Epidermal melanocyte (primary cell): ENCODE measurements around the gene KCMF1.

Experiments used
- DNase-seq: peaks from one replicate; pipeline ENCODE4 v3.0.0; 2011; ENCODE audit warnings: low spot score; ENCODE audit not compliant: insufficient read length

KCMF1 gene

DNA sequence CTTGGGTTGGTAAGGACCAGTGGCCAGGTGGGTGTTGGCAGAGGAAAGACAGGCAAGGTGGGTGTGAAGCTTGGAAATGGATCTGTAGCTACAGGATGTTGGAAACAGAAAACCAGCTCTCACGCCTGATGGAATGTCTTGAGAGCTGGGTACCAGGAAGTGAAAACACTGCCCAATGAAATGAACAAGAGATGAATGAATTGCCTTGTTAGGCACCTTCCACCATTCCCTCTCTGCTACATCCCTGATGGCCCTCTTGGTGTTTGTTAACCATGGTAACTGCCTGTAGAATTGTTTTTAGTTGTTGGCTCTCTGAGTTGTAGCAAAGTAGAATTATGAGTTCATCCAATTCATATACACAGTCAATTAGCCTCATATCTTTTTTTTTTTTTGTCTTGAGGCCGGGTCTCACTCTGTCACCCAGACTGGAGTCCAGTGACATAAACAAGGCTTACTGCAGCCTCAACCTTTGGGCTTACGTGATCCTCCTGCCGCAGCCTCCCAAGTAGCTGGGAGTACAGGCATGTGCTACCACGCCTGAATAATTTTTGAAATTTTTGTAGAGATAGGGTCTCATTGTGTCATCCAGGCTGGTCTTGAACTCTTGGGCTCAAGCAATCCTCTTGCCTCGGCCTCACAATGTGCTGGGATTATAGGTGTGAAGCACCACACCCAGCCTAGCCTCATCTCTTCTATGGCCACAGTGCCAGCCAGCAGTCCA lies 9.5 kb downstream of the KCMF1 start:
- DNase-seq, result no peak

DNA sequence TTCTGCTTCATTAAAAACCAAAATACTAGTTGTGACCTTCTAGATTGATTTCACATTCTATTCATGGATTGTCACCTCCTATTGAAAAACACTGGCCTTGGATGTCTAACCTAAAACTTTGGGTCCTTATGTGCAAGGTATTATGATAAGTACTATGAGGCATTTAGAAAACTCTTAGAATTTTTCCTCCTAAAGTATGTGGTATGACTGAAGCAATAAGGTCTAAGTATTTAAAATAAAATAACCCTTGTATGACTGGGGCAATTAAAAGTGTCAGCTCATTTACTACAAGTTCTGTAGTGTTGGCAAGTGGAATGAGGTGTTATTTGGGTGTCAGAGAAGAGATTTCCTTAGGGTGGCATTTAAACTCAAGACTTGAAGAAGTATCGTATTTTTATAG lies 15.1 kb downstream of the KCMF1 start:
- no peak for DNase-seq

DNA sequence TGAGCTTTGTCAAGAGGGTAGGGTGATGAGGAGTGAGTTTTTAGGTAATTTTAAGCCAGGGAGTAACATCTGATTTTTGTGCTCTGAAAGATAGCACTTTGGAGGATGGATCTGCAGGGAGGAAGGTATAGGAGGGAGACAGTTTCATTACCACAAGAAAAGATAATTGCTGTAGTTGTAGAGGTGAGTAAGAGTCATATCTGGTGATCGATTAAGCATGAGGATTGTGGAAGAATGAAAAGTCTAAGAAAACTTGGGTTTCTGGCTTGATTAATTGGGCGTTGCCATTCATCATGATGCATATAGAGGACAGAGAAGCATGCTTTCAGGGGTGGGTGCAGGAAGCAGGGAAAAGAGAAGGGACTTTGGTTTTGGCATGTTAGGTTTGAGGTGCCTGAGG lies 18.5 kb downstream of the KCMF1 start:
- DNase-seq, result no peak

DNA sequence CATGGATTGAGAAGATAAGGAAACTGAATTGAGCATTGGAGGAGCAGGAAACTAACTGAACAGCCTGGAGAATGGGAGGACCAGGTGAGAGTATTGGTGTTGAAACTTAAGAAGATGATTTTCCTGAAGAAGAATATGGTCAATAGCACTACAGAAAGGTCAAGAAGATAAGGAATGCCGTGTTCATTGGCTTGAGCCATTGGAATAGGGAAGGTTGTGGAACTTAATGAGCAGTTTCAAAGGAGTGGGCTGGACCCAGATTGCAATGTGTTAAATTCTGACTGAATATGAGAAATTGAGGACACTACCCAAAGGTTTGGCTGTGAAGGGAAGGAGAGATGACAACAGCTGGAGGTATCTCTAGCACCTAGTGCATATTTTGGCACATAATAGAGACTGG lies 19.0 kb downstream of the KCMF1 start:
- no peak for DNase-seq

DNA sequence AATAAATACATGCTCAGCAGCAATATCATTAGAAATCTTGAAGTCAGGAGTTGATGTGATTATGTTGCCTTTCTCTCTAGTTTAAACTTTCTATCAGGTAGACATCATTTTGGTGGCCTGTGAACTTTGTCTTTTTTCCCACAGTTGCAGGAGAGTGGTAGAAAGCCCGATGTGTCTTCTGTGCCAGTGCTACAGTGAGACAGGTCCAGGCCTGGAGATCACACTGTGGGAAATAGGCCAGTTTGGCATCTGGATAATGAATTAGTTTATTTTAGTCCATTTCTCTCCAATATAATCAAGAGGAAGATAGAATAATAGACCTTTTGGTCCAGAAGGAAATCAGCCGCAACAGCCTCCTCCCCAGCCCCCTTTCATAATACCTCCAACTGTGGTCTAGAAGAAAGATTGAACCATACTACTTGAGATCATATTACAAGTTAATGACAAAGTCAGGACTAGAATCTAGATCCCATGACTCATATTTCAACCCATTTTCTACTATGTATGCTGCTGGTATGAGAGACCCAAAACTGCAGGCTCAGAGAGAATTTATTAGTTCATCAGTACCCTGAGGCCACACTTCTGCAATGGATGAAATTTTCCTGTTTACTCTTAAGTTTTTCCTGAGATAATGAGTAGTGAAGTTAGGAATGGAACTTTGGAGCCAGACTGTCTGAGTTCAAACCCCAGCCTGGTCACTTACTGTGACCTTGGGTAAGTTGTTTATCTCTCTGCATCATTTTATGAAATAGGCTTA lies 20.6 kb downstream of the KCMF1 start:
- peak; percentile 45 for DNase-seq

DNA sequence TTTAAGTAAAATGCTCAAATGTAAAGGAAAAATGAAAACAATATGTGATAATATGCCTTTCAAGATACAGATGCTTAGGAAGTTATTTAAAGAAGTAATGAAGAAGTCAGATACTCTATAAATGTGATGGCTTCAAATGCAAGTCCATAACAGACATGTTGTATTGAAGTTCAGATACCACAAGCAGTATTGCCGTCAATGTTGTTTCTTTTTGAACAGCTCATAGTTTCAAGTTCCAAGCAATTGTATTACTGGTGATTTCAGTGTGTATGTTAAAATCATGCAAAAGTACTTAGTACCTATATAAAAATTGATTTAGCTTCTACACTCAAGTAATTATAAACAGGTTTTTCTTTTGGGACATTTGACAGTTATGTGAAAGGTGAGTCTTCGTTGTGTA lies 24.9 kb downstream of the KCMF1 start:
- no peak for DNase-seq

DNA sequence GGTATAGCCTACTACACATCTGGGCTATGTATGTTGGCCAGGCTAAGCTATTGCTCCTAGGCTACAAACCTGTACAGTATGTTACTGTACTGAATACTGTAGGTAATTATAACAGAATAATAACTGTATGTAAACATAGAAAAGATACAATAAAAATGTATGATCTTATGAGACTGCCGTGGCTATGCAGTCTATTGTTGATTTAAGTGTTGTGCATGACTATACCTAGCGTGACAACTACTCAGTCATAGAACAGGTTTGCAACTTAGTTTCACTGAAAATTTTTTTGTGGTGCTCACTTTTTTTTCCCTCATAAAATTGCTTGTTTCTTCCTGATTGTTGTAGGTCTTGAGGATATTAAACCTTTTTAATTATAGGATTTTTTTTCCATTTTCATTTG lies 25.9 kb downstream of the KCMF1 start:
- DNase-seq, result no peak

DNA sequence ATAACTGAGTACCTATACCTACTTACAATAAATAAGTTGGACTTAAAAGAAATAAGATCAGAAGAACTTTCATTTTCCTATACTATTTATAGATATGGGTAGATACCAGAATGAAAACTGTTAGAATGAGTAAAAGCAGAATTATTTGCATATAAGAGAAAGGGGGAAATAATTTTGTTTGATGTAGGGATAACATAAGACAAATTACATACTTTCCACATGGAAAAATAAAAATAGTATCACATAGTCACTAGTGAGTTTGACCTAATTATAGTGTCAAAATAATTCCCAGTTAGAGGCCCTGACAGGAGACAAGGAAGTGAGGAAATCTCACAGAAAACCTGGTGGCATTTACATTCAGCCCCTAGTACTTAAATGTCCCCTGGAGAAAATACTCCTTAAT lies 28.6 kb downstream of the KCMF1 start:
- DNase-seq, result no peak

DNA sequence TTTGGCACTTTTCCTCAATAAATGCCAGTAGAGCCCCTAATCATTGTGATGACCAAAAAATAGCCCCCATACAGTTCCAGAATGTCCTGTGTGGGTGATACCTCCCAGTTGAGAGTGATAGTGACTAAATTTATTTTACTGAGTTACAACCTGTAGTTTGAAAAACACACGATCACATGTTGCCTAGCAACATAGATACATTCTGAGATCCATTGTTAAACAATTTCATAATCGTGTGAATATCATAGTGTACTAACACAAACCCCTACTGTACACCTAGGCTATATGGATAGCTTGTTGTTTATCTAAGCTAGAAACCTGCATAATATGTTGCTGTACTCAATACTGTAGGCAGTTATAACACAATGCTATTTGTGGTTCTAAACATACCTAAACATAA lies 30.6 kb downstream of the KCMF1 start:
- no peak for DNase-seq

DNA sequence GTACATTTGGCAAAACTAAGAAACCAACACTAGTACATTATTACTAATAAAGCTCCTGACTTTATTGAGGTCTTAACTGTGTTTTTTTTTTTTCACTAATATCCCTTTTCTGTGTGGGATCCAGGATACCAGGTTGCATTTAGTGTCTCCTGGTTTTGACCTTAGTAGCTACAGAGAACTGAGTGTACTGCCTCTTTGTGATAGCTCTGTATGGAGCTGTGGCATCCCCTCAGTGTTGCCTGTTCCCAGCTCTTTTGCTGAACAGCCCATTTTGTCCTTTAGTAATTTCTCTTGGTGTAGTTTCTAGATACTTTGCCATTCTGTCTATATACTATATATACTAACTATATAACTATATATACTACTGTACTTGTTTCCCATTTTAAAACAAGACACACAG lies 31.6 kb downstream of the KCMF1 start:
- DNase-seq, result no peak

DNA sequence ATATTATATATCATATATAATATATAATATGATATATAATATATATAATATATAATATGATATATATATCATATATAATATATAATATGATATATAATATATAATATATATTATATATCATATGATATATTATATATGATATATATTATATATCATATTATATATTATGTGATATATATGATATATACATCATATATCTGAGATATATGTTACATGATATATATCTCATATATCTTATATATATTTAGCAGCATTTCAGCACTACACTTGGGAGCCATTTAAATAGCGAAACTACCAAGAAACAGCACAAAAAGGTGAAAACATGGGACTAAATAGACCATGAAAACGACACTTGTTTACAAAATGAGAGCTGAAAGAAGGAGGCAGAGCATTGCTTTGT lies 37.3 kb downstream of the KCMF1 start:
- no peak for DNase-seq

DNA sequence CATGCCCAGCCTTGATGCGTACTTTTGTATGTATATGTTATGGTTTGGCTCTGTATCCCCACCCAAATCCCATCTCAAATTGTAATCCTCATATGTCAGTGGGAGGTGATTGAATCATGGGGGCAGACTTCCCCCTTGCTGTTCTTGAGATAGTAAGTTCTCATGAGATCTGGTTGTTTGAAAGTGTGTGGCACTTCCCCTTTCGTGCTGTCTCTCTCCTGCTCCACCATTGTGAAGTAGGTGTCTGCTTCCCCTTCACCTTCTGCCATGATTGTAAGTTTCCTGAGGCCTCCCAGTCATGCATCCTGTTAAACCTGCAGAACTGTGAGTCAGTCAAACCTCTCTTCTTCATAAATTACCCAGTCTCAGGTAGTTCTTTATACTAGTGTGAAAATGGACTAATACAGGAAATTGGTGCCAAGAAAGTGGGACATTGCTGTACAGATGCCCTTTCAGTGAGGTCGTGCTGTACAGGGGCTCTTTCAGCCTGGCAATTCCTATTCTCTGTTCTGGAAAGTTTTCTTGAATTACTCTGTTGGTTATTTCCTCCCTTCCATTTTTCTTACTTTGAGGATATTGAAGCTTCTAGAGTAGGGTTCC lies 38.2 kb downstream of the KCMF1 start:
- DNase-seq, result no peak

DNA sequence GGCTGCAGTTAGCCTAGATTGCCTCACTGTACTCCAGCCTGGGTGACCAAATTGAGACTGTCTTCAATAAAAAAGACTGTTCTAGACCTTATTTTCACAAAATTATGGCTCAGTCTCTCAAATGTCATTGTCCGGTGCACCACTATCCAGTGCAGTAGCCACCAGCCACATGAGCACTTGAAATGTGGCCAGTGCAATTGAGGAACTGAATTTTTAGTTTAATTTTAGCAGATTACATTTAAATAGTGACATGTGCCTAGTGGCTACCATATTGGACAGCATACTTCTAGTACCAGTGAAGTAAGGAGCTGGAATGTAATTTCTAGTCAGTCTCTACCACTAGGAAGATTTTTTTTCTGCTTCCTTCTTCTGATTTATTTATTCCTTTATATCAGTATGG lies 39.4 kb downstream of the KCMF1 start:
- DNase-seq, result no peak

DNA sequence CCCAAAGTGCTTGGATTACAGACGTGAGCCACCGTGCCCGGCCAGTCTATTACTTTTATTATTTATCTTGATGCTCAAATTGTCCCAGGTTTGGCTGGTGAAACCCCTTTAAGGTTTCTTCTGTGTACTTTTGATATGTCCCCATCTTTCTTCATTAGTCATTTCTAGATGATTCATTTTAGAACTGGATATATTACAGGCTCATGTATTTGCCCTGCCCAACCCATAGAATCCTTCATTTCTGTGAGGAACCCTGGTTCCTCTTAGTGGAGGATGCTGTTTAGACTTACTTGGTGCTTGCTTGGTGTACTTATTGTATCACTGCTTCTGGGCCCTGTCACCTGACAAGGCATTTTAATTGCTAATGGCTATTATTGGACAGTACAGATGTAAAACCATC lies 40.1 kb downstream of the KCMF1 start:
- no peak for DNase-seq

DNA sequence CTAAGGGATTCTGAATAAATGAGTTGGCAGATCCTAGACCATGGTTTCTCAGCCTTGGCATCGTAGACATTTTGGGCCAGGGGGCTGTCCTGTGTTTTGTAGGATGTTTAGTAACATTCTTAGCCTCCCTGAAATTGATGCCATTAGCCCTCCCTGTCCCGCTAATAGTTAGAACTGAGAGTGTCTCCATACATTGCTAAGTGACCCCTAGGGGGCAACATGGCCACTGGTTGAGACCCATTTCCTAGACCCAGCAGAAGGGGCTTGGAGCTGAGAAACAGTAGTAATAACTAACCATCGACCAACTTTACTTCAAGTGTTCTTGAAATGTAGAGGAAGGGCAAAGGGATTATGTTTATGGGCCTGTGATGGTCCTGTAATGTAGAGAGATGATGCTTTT lies 40.8 kb downstream of the KCMF1 start:
- no peak for DNase-seq

DNA sequence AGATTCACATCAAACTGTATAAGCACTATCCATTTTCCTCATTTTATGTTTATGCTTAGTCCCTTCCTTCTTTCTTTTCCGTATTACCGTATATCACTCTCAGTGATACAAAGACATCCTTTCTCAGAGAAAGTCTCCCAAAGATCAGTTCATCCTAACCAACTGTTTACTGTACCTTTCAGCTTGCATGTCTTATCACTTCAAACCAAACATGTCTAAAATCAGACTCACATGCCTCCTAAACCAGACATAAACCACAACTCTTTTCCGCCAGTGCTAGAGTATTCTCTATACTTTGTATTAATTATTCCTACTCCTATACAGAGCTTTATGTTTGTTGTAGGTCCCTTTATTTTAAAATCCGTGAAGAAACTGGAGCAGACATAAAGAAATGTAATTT lies 41.5 kb downstream of the KCMF1 start:
- DNase-seq, result no peak

DNA sequence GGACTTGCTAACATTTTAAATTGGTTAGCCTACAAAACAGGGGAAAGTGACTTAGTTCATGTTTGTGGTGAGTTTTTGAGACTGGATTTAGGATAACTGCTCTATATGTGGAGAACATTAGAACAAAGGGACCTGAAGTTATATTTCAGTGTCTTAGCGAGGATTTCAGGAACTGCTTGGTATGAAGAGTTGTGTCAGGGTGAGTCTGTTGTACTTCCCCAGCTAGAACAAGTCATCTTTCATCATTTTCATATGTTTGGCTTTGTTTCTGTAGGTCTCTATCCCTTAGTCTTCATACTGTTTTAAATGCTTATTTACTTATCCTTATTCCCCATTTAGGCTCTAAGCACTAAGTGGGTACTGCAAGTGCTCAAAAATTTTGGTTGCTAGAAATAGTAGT lies 41.9 kb downstream of the KCMF1 start:
- no peak for DNase-seq

DNA sequence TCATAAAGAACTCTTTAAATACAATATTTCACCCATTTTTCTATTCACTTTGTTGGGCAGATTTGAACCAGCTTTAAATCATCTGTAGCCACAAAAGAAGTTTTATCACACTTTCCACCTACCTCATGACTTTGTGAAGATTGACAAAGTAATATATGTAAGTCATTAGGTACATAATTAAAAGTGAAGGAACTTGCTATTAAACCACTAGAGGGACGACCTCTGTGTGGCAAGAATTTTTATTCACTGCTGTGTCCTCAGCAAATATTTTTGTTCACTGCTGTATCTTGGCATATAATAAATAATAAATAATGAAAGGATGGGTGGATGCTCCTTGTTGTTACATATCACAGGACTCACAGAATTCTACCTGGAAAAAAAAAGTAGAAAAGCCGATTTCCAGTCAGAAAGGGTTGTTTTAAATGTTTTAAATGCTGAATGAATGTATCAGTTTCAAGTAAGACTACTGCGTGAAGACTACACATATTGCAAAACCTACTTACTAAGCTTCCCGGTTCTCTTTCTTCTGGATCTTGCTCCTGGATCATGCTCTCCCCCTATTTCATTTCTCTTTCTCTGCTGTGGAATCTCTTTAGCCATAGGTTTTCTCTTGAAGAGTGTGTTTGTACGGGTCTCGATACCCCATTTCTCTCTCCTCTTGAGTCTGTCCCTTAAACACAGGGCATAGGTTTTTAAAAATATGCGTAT lies 44.8 kb downstream of the KCMF1 start:
- no peak for DNase-seq

DNA sequence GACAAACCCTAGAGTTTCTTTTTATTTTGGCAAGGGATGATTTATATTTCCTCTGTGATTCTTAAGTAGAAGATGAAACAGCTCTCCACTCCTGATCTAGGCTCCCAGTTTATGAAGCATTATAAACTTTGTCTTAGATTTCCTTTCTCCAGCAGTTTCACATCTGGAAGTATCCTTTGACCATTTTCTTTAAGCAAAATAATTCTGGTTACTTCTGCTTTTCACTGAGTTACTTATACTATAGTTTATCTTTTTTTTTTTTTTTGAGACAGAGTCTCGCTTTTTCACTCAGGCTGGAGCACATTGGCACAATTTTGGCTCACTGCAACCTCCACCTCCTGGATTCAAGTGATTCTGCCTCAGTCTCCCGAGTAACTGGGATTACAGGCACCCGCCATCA lies 45.5 kb downstream of the KCMF1 start:
- no peak for DNase-seq

DNA sequence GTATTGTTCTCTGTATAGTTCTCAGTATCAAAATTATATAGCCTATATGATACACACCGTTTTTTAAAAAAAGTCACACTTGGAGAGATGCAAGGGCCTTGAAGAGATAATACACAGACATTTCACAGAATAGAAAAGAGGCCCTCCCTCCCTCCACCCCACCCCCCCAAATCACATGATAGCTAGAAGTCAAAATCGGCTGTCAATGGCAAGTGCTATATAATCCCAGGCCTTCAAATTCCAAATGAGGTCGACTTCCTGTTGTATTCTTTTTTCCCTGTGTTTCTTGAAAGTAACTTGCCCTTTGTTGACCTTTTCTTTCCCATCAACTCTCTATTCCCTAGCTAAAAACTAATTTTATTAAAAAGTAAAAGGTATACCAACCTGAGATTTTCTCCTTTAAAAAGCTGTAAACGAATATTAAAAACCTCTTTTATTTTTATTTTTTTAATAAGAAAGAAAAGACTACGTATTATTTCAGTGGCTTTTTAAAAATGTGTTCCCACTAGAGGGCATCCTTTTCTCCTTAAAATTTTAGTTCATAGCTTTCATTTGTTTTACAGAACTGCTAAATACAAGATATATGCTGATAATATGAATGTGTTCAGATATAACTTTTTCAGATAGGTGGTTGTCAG lies 46.6 kb downstream of the KCMF1 start:
- DNase-seq, result no peak

DNA sequence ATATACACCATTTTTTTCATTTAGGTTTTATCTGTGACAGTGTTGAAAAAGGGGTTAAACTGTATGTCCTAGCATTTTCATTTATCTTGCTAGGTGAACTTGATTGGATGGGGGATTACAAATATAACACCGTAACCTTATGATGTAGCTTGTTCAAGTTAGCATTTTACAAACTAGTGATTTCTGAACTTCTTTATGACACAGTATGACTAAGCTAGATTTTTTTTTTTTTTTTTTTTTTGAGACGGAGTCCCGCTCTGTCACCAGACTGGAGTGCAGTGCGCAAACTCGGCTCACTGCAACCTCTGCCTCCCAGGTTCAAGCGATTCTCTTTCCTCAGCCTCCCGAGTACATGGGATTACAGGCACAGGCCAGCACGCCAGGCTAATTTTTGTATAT lies 47.1 kb downstream of the KCMF1 start:
- DNase-seq, result no peak

DNA sequence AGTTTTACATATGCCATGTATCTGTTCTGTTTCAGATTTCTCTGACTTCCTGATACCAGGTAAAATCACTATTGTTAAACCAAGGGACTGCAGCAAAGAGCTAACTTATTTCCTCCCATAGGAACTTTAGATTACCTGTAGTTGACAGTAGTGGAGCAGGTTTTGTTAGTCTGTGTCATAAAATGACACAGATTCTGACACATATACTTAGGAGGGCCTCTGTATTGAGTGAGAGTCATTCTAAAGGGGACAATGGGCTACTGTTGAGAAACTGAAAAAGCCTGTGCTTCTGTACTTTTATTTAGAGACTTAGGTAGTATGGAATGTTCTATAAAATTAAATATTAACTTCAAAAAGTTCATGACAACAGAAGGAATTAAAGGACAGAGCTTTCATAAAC lies 48.2 kb downstream of the KCMF1 start:
- no peak for DNase-seq
